Stimulated activated CD8-positive, alpha-beta memory T cell treated with anti-CD3 and anti-CD28 coated beads, Interleukin-15, amount 100 ng/mL, for 1 hour (primary cell): ENCODE results near the gene NFAM1.

Experiments
- DNase-seq: peaks from one replicate; pipeline ENCODE4 v3.0.0-alpha.2; 2020; ENCODE audit warnings: low read depth

NFAM1 gene

GRCh38 chr22:42360348-42360747, 71.9 kb downstream of the NFAM1 start:
- no peak for DNase-seq

DNA sequence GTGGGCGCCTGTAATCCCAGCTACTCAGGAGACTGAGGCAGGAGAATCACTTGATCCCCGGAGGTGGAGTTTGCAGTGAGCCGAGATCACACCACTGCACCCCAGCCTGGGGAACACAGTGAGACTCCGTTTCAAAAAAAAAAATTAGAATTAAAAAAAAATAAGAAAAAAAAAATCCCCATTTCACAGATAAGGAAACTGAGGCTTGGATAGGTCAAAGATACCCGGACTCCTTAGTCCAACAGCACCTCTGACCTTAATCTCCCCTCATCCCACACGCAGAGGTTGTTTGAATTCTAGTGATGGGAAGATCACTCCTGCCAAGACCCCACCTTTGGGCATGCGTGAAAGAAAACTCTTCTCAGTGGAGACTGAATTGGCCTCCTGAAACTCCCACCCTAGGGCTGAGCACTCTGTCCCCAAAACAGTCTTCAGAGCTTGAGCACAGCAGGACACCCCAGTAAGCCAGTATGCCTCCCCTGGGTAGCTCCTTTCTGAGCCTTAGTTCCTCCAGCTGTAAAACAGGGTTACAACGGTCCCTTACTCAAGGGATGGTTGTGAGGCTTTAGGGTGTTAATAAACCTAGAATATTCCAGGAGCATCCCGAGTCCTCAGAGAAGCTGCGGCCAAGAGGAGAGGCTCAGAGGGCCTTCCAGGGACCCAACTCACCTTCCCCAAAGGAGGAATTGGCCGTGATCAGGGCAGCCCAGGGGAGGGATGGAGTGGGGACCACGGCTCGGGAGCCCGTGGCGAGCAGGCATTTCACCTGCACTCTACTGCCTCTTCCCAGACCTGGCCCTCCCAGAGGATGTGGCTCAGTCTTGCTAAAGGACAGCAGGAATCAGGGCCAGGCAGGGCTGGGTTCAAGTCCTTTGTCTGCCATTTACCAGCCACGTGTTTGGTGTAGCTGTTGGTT, 73.3 kb downstream of the NFAM1 start:
- DNase-seq: no peak

- no peak for DNase-seq
These were observed 74.4 kb downstream of the NFAM1 start for GRCh38 chr22:42357634-42358296.

DNA sequence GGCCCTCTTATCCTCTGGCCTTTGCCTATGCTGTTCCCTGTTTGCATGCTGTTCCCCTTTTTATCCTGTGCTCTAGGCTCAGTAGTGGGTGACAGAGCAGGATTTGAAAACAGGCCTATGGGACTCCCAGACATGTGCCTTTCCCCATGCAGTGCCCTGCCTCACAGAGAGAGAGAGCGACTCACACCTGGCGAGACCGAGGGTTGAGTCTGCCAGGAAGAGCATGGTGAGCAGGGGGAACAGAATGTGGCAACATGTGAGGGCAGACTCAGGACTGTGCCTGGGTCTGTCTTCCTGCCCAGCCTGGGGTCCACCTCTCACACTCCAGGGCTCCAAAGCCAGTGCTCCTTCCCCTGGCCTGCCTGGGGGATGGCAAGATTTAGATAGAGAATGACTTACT, 75.0 kb downstream of the NFAM1 start:
- no peak for DNase-seq

DNA sequence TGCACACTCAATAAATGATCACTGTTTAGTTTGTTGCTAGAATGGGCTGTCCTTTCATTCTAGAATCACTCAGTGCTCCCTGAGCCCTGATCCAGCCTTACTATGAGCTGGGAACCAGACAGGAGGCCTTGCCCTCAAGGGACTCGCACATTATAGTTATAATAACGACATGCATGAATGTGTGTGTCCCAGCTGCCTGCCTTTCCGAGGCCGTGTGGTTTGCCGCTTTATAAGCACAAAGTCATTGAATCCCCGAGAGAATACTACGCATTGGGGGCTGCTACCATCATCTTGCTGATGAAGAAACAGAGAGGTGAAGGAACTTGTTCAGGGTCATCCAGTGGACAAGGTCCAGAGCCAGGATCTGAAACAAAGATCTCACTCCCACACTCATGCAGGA, 75.7 kb downstream of the NFAM1 start:
- no peak for DNase-seq

GRCh38 chr22:42353883-42354727, 78.1 kb downstream of the NFAM1 start:
- DNase-seq: no peak

- no peak for DNase-seq
These were observed 81.8 kb downstream of the NFAM1 start for GRCh38 chr22:42350373-42350772.

GRCh38 chr22:42347281-42347824, 84.8 kb downstream of the NFAM1 start:
- no peak for DNase-seq

- DNase-seq: no peak
These were observed 85.5 kb downstream of the NFAM1 start for GRCh38 chr22:42346722-42347121.

DNA sequence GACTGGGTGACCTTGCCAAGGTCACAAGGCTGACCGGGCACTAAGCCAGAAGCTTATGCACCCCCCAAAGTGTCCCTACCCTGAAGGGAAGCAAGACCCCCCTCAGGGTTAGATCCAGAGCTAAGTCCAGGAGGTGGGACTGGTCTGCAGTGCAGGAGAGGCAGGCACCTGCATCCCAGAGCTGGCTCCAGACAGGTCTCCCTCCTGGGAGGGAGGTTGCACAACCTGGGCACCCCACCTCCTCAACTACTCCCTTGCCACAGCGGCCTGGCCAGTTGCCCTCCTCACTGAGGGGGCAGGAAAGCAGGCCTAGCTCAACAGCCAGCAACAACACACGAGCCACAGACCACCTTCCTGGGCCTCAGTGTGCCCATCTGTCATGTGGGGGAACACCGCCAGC, 86.7 kb downstream of the NFAM1 start:
- DNase-seq: no peak

- no peak for DNase-seq
These were observed 87.8 kb downstream of the NFAM1 start for GRCh38 chr22:42344361-42344905.

DNA sequence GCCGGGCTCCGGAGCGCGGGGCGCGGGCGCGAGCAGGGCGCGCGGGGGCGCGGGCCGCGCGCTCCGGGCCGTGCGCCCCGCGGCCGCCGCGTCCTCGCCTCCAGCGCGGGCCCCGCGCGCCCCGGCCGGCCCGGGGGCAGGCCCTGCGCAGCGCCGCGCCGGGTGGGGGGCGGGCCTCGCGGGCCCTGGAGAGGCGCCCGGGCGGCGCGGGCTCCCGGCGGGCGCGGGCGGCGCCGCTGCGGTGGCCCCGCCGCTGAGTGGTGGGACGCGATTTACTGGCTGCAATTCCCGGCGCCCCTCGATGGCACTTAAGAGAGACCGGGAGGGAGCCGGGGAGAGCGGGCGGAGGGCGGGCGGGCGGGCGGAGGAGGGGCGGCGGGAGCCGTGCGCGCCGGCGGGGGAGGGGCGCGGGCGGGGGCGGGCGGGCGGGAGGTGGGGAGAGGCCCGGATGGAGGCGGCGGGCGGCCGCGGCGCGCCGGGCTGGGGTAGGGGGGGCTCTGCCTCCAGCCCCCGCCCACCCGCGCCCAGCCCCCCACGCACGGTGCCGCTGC, 88.6 kb downstream of the NFAM1 start:
- DNase-seq: no peak

- no peak for DNase-seq
These were observed 89.1 kb downstream of the NFAM1 start for GRCh38 chr22:42343121-42343454.

DNA sequence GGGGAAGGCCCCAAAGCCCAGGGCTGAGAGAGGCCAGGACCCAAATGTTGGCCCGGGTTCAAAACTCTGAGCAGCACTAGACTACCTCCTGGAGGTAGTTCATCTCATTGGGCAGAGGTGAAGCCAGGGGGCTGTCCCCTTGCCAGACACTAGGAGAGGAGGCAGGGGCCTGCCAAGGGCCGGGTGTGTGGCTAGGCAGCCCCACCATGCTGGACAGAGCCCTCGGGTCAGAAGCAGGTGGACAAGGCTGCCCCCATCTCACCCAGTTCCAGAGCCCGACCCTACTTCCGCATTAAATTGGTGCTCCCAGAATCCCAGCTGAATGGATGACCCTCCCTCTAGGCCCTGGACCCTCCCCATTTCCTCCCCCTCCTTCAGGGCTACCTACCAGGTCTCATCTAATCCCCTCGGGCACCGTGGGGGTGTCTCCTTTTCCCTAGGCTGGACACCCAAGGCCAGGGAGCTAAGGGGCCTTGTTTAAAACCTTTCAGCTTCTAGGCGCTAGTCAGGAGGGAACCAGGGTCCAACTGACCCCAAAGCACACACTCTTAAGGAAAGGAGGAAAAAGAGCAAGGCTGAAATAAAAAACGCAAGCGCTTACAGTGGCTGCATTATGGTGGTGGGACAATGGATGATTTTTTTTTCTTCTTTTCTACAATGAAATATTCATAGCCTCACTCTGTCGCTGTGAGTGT, 89.6 kb downstream of the NFAM1 start:
- no peak for DNase-seq

DNA sequence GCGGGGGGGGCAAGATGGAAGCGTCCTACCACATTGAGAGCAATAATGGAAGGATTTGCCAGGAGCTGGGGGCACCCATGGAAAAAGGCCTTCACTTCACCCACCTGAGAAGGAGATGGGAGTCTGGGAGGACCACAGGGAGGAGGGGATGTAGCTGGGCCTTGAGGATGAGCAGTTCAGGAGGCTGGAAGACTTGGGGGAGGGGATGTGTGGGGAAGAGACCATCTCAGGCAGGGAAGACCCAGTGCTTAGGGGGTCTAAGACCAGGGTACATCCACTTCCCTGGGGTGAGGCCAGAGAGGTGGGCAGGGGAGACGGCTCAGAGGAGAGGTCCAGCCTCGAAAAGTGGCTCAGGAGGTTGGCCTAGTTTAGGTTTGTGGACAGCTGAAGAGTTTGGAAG, 90.4 kb downstream of the NFAM1 start:
- no peak for DNase-seq

- DNase-seq: no peak
These were observed 91.3 kb downstream of the NFAM1 start for GRCh38 chr22:42340829-42341383.

DNA sequence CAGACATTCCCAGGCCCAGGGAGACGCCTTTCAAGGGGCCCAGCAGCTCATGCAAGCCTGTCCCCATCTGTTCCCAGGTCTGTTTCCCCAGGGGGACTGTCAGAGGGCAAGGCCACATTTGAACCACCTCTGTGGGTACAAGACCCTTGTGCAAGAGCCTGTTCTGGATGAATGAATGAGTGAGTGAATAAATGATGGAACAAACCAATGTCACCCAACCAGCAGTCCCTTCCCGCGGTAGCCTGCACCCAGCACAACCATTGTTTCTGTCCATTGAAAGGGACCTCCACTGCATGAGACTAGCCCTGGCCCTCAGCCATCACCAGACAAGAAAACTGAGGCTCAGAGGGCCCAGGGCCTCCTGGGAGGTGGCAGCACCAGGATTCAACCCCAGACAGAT, 92.1 kb downstream of the NFAM1 start:
- DNase-seq: no peak

DNA sequence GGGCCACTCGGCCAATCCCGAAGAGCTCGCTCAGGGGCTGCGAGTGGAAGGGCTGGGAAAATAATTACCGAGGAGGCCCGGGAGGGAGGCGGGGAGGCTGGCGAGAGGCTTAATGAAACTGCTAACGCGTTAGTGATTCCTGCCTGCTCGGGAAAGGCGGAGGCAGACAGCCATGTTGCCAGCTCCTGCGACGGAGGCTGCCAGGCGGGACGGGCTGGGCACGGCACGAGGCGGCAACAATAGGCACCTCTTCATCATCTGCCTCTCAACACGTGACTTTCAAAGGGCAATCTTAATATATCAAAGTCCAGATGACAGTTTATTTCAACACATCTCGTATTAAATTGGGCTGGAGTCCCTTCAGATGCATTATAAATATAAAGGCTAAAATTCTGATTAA, 93.7 kb downstream of the NFAM1 start:
- DNase-seq: no peak

- no peak for DNase-seq
These were observed 94.8 kb downstream of the NFAM1 start for GRCh38 chr22:42337356-42337755.

- DNase-seq: no peak
These were observed 95.5 kb downstream of the NFAM1 start for GRCh38 chr22:42336527-42337227.
